Right lung (tissue), 5 donors: ENCODE data around the gene DIPK1B. TPM values are rescaled to one million over a fixed set of nuclear protein-coding genes. Genes with fewer than 3 reads are reported as not detected.

Experiments used
- DNase-seq, 2 donors: peaks; one replicate each; pipeline ENCODE4 v3.0.0-alpha.2; 2013
- polyA plus RNA-seq, 5 donors: library from polyadenylated mRNA; unstranded; fragments of 120-200 nt; gene quantifications; one replicate each; pipeline versions ENCODE4 v1.2.1 to v1.2.3, GENCODE V29; 2013; ENCODE audit warnings: inconsistent platforms in 1 of 5, low replicate concordance in 1 of 5; ENCODE audit not compliant: insufficient read length in 5 of 5, insufficient read depth in 1 of 5

The DIPK1B gene
- polyA plus RNA-seq, 5 donors = 22.7 to 47.6 (median 29.8) TPM

GRCh38 chr9:136718345-136719194 is 6.2 kb downstream of the DIPK1B start:
- DNase-seq = no peak

- DNase-seq = no peak
Observed at GRCh38 chr9:136719195-136719880, 7.0 kb downstream of the DIPK1B start.

- DNase-seq = no peak
Observed at GRCh38 chr9:136720251-136720897, 8.0 kb downstream of the DIPK1B start.

GRCh38 chr9:136720898-136721338 is 8.5 kb downstream of the DIPK1B start:
- DNase-seq = no peak

GRCh38 chr9:136721339-136722092 is 9.1 kb downstream of the DIPK1B start:
- no peak for DNase-seq

GRCh38 chr9:136722093-136722968 is 10.0 kb downstream of the DIPK1B start:
- no peak for DNase-seq

GRCh38 chr9:136722969-136723356 is 10.6 kb downstream of the DIPK1B start:
- DNase-seq = no peak

- DNase-seq = no peak
Observed at GRCh38 chr9:136723362-136723976, 11.1 kb downstream of the DIPK1B start.

- no peak for DNase-seq
Observed at GRCh38 chr9:136723989-136724388, 11.6 kb downstream of the DIPK1B start.

- no peak for DNase-seq
Observed at GRCh38 chr9:136724772-136725171, 12.4 kb downstream of the DIPK1B start.

GRCh38 chr9:136725612-136726011 is 13.2 kb downstream of the DIPK1B start:
- no peak for DNase-seq

GRCh38 chr9:136726118-136726517 is 13.7 kb downstream of the DIPK1B start:
- DNase-seq = no peak

- no peak for DNase-seq
Observed at GRCh38 chr9:136726631-136727191, 14.3 kb downstream of the DIPK1B start.

GRCh38 chr9:136728080-136728547 is 15.7 kb downstream of the DIPK1B start:
- peak; percentile 85 to 86 for DNase-seq

GRCh38 chr9:136728548-136729123 is 16.3 kb downstream of the DIPK1B start:
- no peak for DNase-seq

GRCh38 chr9:136729144-136729543 is 16.8 kb downstream of the DIPK1B start:
- DNase-seq = no peak

GRCh38 chr9:136729926-136730325 is 17.6 kb downstream of the DIPK1B start:
- DNase-seq = no peak

- no peak for DNase-seq
Observed at GRCh38 chr9:136732444-136733178, 20.2 kb downstream of the DIPK1B start.

- no peak for DNase-seq
Observed at GRCh38 chr9:136733611-136734010, 21.2 kb downstream of the DIPK1B start.
